ENCODE results near the gene PHKA2. TPM values are rescaled to one million over a fixed set of nuclear protein-coding genes. Genes with fewer than 3 reads are reported as not detected.

The PHKA2 gene
- total and polyA plus RNA-seq, 2 donors: 13.0 to 35.0 TPM

DNA sequence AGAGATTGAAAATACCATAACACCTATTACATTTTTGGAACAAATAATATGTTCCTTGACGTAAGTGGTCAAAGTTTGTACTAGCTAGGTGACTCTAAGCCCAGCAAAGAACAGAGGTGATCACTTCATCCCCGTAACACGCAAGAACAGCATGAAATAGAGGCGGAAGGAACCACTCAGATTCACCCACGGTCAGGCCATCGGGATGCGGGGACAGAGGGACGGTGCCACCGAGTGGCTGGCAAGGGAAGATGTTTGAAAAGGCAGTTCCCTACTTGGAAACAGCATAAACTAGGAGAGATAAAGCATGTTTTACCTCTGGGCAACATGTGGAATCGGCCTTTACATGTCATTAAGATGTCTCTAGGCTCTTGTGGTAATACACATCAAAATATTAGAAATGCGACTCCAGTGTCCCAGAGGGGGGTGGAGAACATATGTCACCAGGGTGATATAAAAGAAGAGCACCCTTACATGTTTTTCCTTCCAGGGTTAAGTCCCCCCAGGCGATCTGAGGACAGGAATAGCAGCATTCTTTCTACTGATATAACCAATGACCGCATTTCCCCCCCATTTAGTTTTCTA is 84.0 kb downstream of the PHKA2 start:
- Histone ChIP-seq H3K4me1 (ENCODE audit: control insufficient read depth in 2 of 2, insufficient read depth in 2 of 2, low read length in 2 of 2) (peaks cover 0 to 2% of the 10 kb centered on the region in 2 donors), H3K27me3 (ENCODE audit: control insufficient read depth in 2 of 2, insufficient read depth in 1 of 2, low read length in 1 of 2) (no peaks in the 10 kb centered on the region), H3K27ac (ENCODE audit: low read depth in 1 of 2, low read length in 1 of 2) (no peak overlapping the region), H3K4me3 (ENCODE audit: low read length in 2 of 2) (no peak overlapping the region), H3K9me3 (ENCODE audit: control insufficient read depth in 2 of 2, insufficient read depth in 1 of 2, low read length in 1 of 2) (no peaks in the 10 kb centered on the region), H3K36me3 (ENCODE audit: control insufficient read depth in 2 of 2, insufficient read depth in 2 of 2, low read length in 1 of 2) (peaks cover 0 to 44% of the 10 kb centered on the region in 2 donors)
- 92% methylated on average over 13 of the region's 13 CpGs for WGBS
- peak in 1 of 9 donors; percentile 25 for DNase-seq (ENCODE audit: low read depth in 6 of 9, low spot score in 9 of 9)

DNA sequence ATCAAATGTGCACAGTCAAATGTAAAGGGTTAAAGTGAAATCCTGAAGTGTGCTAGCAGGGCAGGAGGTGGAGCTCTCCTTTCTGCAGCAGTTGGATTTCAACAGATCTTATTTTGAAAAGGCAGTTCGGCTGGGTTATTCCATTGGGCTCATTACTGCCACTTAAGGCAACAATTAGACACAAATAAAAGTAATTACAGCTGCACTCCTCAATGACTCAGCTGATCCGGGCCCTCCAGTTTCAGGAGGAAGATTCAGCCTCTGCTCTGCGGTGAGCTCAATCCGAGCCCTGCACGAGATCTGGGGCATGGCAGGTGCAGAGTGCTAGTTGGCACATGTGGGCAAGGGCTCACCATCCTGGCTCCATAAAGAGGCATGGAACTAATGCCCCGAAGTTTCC is 85.4 kb downstream of the PHKA2 start:
- no peak for DNase-seq (ENCODE audit: low read depth in 6 of 9, low spot score in 9 of 9)
- Histone ChIP-seq H3K4me3 (ENCODE audit: low read length in 2 of 2) (no peak overlapping the region), H3K27ac (ENCODE audit: low read depth in 1 of 2, low read length in 1 of 2) (no peak overlapping the region), H3K27me3 (ENCODE audit: control insufficient read depth in 2 of 2, insufficient read depth in 1 of 2, low read length in 1 of 2) (no peaks in the 10 kb centered on the region), H3K9me3 (ENCODE audit: control insufficient read depth in 2 of 2, insufficient read depth in 1 of 2, low read length in 1 of 2) (no peaks in the 10 kb centered on the region), H3K4me1 (ENCODE audit: control insufficient read depth in 2 of 2, insufficient read depth in 2 of 2, low read length in 2 of 2) (peaks cover 0 to 2% of the 10 kb centered on the region in 2 donors), H3K36me3 (ENCODE audit: control insufficient read depth in 2 of 2, insufficient read depth in 2 of 2, low read length in 1 of 2) (peaks cover 8 to 48% of the 10 kb centered on the region in 2 donors)
- WGBS: 98% methylated on average over 6 of the region's 6 CpGs

DNA sequence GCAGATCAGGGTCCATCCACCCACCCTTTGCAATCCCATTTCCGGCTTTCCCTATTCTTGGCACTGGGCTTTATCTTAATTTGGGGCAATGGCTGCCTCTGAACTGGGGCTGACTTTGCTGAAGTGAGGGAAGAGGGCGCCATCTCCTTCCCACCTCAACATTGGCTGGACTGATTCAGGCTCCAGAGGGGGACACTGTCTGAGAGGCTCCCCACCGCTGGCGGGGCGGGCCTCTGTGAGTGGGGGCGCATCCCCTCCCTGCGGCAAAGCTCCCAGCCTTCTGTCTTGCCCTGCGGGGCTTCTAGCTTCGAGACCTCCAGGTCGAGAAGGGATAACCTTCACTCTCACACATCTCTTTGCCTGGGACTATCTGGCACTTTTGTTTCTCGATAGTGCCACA is 85.8 kb downstream of the PHKA2 start:
- 98% methylated on average over 11 of the region's 11 CpGs for WGBS
- no peak overlapping the region for H3K27ac ChIP-seq (ENCODE audit: low read depth in 1 of 2, low read length in 1 of 2)
- H3K9me3 ChIP-seq (ENCODE audit: control insufficient read depth in 2 of 2, insufficient read depth in 1 of 2, low read length in 1 of 2): no peaks in the 10 kb centered on the region
- peaks cover 10 to 52% of the 10 kb centered on the region in 2 donors for H3K36me3 ChIP-seq (ENCODE audit: control insufficient read depth in 2 of 2, insufficient read depth in 2 of 2, low read length in 1 of 2)
- H3K27me3 ChIP-seq (ENCODE audit: control insufficient read depth in 2 of 2, insufficient read depth in 1 of 2, low read length in 1 of 2): no peaks in the 10 kb centered on the region
- H3K4me3 ChIP-seq (ENCODE audit: low read length in 2 of 2): no peak overlapping the region
- no peak for DNase-seq (ENCODE audit: low read depth in 6 of 9, low spot score in 9 of 9)
- peaks cover 0 to 2% of the 10 kb centered on the region in 2 donors for H3K4me1 ChIP-seq (ENCODE audit: control insufficient read depth in 2 of 2, insufficient read depth in 2 of 2, low read length in 2 of 2)

DNA sequence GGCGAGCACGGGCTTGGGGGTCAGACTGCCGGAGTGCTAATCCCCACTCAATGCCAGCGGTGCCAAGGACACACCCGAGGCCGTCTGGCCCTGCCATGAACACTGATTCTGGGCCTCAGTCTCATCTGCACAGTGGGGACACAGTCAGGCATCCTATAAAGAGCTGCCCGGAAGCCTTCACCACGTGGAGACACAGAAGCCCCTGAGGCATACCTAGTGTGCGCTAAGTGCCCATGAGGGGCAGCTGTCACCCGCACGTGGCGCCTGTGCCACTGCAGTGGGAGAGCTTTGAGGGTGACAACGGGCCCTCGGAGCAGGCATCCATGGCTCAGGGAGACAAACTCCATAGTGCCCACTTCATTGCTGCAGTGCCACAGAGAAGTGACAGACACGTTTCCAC is 86.3 kb downstream of the PHKA2 start:
- peaks cover 0 to 2% of the 10 kb centered on the region in 2 donors for H3K4me1 ChIP-seq (ENCODE audit: control insufficient read depth in 2 of 2, insufficient read depth in 2 of 2, low read length in 2 of 2)
- no peak for DNase-seq (ENCODE audit: low read depth in 6 of 9, low spot score in 9 of 9)
- no peaks in the 10 kb centered on the region for H3K27me3 ChIP-seq (ENCODE audit: control insufficient read depth in 2 of 2, insufficient read depth in 1 of 2, low read length in 1 of 2)
- WGBS: 98% methylated on average over 15 of the region's 15 CpGs
- no peaks in the 10 kb centered on the region for H3K9me3 ChIP-seq (ENCODE audit: control insufficient read depth in 2 of 2, insufficient read depth in 1 of 2, low read length in 1 of 2)
- no peak overlapping the region for H3K4me3 ChIP-seq (ENCODE audit: low read length in 2 of 2)
- H3K36me3 ChIP-seq (ENCODE audit: control insufficient read depth in 2 of 2, insufficient read depth in 2 of 2, low read length in 1 of 2): peaks cover 10 to 53% of the 10 kb centered on the region in 2 donors
- H3K27ac ChIP-seq (ENCODE audit: low read depth in 1 of 2, low read length in 1 of 2): no peak overlapping the region

- H3K27me3 ChIP-seq (ENCODE audit: control insufficient read depth in 2 of 2, insufficient read depth in 1 of 2, low read length in 1 of 2): no peaks in the 10 kb centered on the region
- 98% methylated on average over 27 of the region's 27 CpGs for WGBS
- no peaks in the 10 kb centered on the region for H3K9me3 ChIP-seq (ENCODE audit: control insufficient read depth in 2 of 2, insufficient read depth in 1 of 2, low read length in 1 of 2)
- DNase-seq (ENCODE audit: low read depth in 6 of 9, low spot score in 9 of 9): no peak
- H3K27ac ChIP-seq (ENCODE audit: low read depth in 1 of 2, low read length in 1 of 2): no peak overlapping the region
- no peak overlapping the region for H3K4me3 ChIP-seq (ENCODE audit: low read length in 2 of 2)
- peaks cover 0 to 8% of the 10 kb centered on the region in 2 donors for H3K4me1 ChIP-seq (ENCODE audit: control insufficient read depth in 2 of 2, insufficient read depth in 2 of 2, low read length in 2 of 2)
- peaks cover 10 to 53% of the 10 kb centered on the region in 2 donors for H3K36me3 ChIP-seq (ENCODE audit: control insufficient read depth in 2 of 2, insufficient read depth in 2 of 2, low read length in 1 of 2)
These were observed 87.0 kb downstream of the PHKA2 start for GRCh38 chrX:18896680-18897544.

GRCh38 chrX:18895189-18895951 is 88.5 kb downstream of the PHKA2 start:
- H3K36me3 ChIP-seq (ENCODE audit: control insufficient read depth in 2 of 2, insufficient read depth in 2 of 2, low read length in 1 of 2): peaks cover 10 to 47% of the 10 kb centered on the region in 2 donors
- DNase-seq (ENCODE audit: low read depth in 6 of 9, low spot score in 9 of 9): no peak
- no peaks in the 10 kb centered on the region for H3K27me3 ChIP-seq (ENCODE audit: control insufficient read depth in 2 of 2, insufficient read depth in 1 of 2, low read length in 1 of 2)
- H3K9me3 ChIP-seq (ENCODE audit: control insufficient read depth in 2 of 2, insufficient read depth in 1 of 2, low read length in 1 of 2): no peaks in the 10 kb centered on the region
- H3K4me1 ChIP-seq (ENCODE audit: control insufficient read depth in 2 of 2, insufficient read depth in 2 of 2, low read length in 2 of 2): peaks cover 7 to 23% of the 10 kb centered on the region in 2 donors
- WGBS: 93% methylated on average over 18 of the region's 18 CpGs
- no peak overlapping the region for H3K27ac ChIP-seq (ENCODE audit: low read depth in 1 of 2, low read length in 1 of 2)
- no peak overlapping the region for H3K4me3 ChIP-seq (ENCODE audit: low read length in 2 of 2)

GRCh38 chrX:18894156-18894555 is 89.8 kb downstream of the PHKA2 start:
- WGBS: over 99% methylated on average over 18 of the region's 18 CpGs
- peaks cover 12 to 35% of the 10 kb centered on the region in 2 donors for H3K4me1 ChIP-seq (ENCODE audit: control insufficient read depth in 2 of 2, insufficient read depth in 2 of 2, low read length in 2 of 2)
- no peak for DNase-seq (ENCODE audit: low read depth in 6 of 9, low spot score in 9 of 9)
- H3K9me3 ChIP-seq (ENCODE audit: control insufficient read depth in 2 of 2, insufficient read depth in 1 of 2, low read length in 1 of 2): no peaks in the 10 kb centered on the region
- no peak overlapping the region for H3K4me3 ChIP-seq (ENCODE audit: low read length in 2 of 2)
- H3K36me3 ChIP-seq (ENCODE audit: control insufficient read depth in 2 of 2, insufficient read depth in 2 of 2, low read length in 1 of 2): peaks cover 10 to 47% of the 10 kb centered on the region in 2 donors
- H3K27ac ChIP-seq (ENCODE audit: low read depth in 1 of 2, low read length in 1 of 2): no peak overlapping the region
- H3K27me3 ChIP-seq (ENCODE audit: control insufficient read depth in 2 of 2, insufficient read depth in 1 of 2, low read length in 1 of 2): no peaks in the 10 kb centered on the region

DNA sequence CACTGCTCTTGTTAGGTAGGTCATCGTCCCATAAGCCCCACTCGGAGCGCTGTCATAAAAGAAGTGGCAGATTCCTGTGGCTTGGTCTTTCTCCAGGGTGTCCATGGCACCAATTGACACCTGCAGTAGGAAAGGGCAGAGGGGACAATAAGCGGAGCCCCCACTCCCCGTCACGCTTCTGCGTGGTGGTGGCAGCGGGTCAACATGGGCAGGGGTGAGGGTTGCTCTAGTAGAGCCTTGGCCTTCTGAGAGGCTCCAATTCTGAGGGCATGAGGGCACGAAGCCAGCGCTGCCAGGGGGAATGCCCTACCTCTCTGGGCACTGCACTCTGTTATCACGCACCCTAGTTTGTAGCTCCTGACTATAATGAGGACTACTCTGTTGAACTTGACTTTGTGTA is 90.4 kb downstream of the PHKA2 start:
- peaks cover 12 to 40% of the 10 kb centered on the region in 2 donors for H3K4me1 ChIP-seq (ENCODE audit: control insufficient read depth in 2 of 2, insufficient read depth in 2 of 2, low read length in 2 of 2)
- DNase-seq (ENCODE audit: low read depth in 6 of 9, low spot score in 9 of 9): no peak
- H3K4me3 ChIP-seq (ENCODE audit: low read length in 2 of 2): no peak overlapping the region
- H3K27me3 ChIP-seq (ENCODE audit: control insufficient read depth in 2 of 2, insufficient read depth in 1 of 2, low read length in 1 of 2): no peaks in the 10 kb centered on the region
- over 99% methylated on average over 11 of the region's 11 CpGs for WGBS
- H3K9me3 ChIP-seq (ENCODE audit: control insufficient read depth in 2 of 2, insufficient read depth in 1 of 2, low read length in 1 of 2): no peaks in the 10 kb centered on the region
- peaks cover 10 to 41% of the 10 kb centered on the region in 2 donors for H3K36me3 ChIP-seq (ENCODE audit: control insufficient read depth in 2 of 2, insufficient read depth in 2 of 2, low read length in 1 of 2)
- H3K27ac ChIP-seq (ENCODE audit: low read depth in 1 of 2, low read length in 1 of 2): no peak overlapping the region

- Histone ChIP-seq H3K9me3 (ENCODE audit: control insufficient read depth in 2 of 2, insufficient read depth in 1 of 2, low read length in 1 of 2) (no peaks in the 10 kb centered on the region), H3K4me3 (ENCODE audit: low read length in 2 of 2) (no peak overlapping the region), H3K4me1 (ENCODE audit: control insufficient read depth in 2 of 2, insufficient read depth in 2 of 2, low read length in 2 of 2) (peaks cover 12 to 46% of the 10 kb centered on the region in 2 donors), H3K27ac (ENCODE audit: low read depth in 1 of 2, low read length in 1 of 2) (no peak overlapping the region), H3K36me3 (ENCODE audit: control insufficient read depth in 2 of 2, insufficient read depth in 2 of 2, low read length in 1 of 2) (peaks cover 10 to 37% of the 10 kb centered on the region in 2 donors), H3K27me3 (ENCODE audit: control insufficient read depth in 2 of 2, insufficient read depth in 1 of 2, low read length in 1 of 2) (no peaks in the 10 kb centered on the region)
- 97% methylated on average over 6 of the region's 6 CpGs for WGBS
- DNase-seq (ENCODE audit: low read depth in 6 of 9, low spot score in 9 of 9): no peak
These were observed 91.0 kb downstream of the PHKA2 start for GRCh38 chrX:18892899-18893298.
